Measurements from ENCODE around the gene MTG2. TPM values are rescaled to one million over a fixed set of nuclear protein-coding genes. Genes with fewer than 3 reads are reported as not detected.
A peak's percentile ranks its signal among the peaks of the same experiment; 100 is the strongest.

Gene MTG2
- total and polyA plus RNA-seq, 2 of the 13 experiments (the other 11 are each of a cell fraction or from before 2014, with no cell fraction given): 20.4 to 37.8 TPM

DNA sequence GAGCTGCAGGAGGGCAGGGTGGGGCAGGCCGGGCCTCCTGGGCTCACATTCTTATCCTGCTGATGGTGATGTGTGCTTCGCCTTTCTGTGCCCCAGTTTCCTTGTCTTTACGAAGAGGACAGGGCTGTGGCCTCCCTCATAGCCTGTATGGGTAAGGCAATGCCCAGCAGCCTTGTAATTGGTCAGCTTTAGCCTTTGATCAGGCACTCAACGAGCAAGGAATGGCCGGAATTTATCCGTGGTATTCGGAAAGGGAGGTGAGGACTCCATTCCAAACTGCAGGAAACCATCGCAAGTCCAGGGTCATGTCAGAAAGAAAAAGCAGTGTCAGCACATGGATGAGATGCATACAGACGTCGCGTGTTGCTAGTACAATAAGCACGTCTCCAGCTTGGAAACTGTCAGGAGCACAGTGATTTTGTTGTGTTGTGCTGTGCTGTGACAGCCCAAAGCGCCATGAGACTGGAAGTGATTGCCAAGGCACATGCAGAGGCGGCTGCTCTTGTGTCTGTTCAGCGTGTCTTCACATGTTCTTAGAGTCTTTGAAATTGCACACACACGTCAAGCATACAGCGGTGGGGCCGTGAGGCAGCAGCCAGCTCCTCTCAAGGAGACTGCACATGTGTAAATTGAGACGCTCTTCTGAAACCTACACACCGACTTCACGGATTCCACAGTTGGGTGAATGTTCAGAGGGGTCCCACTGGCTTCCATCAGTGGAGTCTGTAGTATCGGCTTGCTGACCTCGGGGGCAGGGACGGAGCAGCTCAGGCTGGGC, 33.1 kb upstream of the MTG2 start (continued):
- TF ChIP-seq ZSCAN31 (CRISPR knock-in tag; IDR thresholded peaks at IDR 0.05; ENCODE audit: low read depth): 0 out of 2 replicates have a peak, but pooled peaks have one; percentile 9
- TF ChIP-seq ZKSCAN5 (CRISPR knock-in tag; IDR thresholded peaks at IDR 0.05): peak; percentile 66; the same call in 1 of the 2 replicates
- TF ChIP-seq YY1 (IDR thresholded peaks at IDR 0.05; ENCODE audit: insufficient read depth, insufficient replicate concordance, low read depth, low read length): peak; percentile 18
- no peak for TF ChIP-seq ZNF33B (CRISPR knock-in tag; IDR thresholded peaks at IDR 0.05)
- TF ChIP-seq NRL (CRISPR knock-in tag; IDR thresholded peaks at IDR 0.05; ENCODE audit: borderline replicate concordance): peak; percentile 47; the same call in 1 of the 2 replicates
- 0 out of 2 replicates have a peak, but pooled peaks have one; percentile 54 for TF ChIP-seq HDAC1 (CRISPR knock-in tag; IDR thresholded peaks at IDR 0.05)
- no peak for TF ChIP-seq ZNF607 (CRISPR knock-in tag; IDR thresholded peaks at IDR 0.05; ENCODE audit: borderline replicate concordance)
- TF ChIP-seq, protein P1, sequence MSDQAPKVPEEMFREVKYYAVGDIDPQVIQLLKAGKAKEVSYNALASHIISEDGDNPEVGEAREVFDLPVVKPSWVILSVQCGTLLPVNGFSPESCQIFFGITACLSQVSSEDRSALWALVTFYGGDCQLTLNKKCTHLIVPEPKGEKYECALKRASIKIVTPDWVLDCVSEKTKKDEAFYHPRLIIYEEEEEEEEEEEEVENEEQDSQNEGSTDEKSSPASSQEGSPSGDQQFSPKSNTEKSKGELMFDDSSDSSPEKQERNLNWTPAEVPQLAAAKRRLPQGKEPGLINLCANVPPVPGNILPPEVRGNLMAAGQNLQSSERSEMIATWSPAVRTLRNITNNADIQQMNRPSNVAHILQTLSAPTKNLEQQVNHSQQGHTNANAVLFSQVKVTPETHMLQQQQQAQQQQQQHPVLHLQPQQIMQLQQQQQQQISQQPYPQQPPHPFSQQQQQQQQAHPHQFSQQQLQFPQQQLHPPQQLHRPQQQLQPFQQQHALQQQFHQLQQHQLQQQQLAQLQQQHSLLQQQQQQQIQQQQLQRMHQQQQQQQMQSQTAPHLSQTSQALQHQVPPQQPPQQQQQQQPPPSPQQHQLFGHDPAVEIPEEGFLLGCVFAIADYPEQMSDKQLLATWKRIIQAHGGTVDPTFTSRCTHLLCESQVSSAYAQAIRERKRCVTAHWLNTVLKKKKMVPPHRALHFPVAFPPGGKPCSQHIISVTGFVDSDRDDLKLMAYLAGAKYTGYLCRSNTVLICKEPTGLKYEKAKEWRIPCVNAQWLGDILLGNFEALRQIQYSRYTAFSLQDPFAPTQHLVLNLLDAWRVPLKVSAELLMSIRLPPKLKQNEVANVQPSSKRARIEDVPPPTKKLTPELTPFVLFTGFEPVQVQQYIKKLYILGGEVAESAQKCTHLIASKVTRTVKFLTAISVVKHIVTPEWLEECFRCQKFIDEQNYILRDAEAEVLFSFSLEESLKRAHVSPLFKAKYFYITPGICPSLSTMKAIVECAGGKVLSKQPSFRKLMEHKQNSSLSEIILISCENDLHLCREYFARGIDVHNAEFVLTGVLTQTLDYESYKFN (CRISPR knock-in tag; conservative IDR thresholded peaks at IDR 0.05): peak; percentile 63
- peak; percentile 43; the same call in 1 of the 2 replicates for TF ChIP-seq TCF7 (IDR thresholded peaks at IDR 0.05; ENCODE audit: low read depth)
- peak; percentile 68 for TF ChIP-seq NFYB (CRISPR knock-in tag; IDR thresholded peaks at IDR 0.05)
- TF ChIP-seq ZNF788 (CRISPR knock-in tag; IDR thresholded peaks at IDR 0.05; ENCODE audit: borderline replicate concordance): 0 out of 2 replicates have a peak, but pooled peaks have one; percentile 22
- TF ChIP-seq CREM (IDR thresholded peaks at IDR 0.05): no peak
- TF ChIP-seq CREM (CRISPR knock-in tag; IDR thresholded peaks at IDR 0.05): no peak
- 0 out of 2 replicates have a peak, but pooled peaks have one; percentile 1 for TF ChIP-seq ZNF550 (CRISPR knock-in tag; IDR thresholded peaks at IDR 0.05; ENCODE audit: borderline replicate concordance)
- 0 out of 2 replicates have a peak, but pooled peaks have one; percentile 37 for TF ChIP-seq LCORL (IDR thresholded peaks at IDR 0.05)
- TF ChIP-seq LCORL (CRISPR knock-in tag; IDR thresholded peaks at IDR 0.05): no peak
- TF ChIP-seq, protein P2, sequence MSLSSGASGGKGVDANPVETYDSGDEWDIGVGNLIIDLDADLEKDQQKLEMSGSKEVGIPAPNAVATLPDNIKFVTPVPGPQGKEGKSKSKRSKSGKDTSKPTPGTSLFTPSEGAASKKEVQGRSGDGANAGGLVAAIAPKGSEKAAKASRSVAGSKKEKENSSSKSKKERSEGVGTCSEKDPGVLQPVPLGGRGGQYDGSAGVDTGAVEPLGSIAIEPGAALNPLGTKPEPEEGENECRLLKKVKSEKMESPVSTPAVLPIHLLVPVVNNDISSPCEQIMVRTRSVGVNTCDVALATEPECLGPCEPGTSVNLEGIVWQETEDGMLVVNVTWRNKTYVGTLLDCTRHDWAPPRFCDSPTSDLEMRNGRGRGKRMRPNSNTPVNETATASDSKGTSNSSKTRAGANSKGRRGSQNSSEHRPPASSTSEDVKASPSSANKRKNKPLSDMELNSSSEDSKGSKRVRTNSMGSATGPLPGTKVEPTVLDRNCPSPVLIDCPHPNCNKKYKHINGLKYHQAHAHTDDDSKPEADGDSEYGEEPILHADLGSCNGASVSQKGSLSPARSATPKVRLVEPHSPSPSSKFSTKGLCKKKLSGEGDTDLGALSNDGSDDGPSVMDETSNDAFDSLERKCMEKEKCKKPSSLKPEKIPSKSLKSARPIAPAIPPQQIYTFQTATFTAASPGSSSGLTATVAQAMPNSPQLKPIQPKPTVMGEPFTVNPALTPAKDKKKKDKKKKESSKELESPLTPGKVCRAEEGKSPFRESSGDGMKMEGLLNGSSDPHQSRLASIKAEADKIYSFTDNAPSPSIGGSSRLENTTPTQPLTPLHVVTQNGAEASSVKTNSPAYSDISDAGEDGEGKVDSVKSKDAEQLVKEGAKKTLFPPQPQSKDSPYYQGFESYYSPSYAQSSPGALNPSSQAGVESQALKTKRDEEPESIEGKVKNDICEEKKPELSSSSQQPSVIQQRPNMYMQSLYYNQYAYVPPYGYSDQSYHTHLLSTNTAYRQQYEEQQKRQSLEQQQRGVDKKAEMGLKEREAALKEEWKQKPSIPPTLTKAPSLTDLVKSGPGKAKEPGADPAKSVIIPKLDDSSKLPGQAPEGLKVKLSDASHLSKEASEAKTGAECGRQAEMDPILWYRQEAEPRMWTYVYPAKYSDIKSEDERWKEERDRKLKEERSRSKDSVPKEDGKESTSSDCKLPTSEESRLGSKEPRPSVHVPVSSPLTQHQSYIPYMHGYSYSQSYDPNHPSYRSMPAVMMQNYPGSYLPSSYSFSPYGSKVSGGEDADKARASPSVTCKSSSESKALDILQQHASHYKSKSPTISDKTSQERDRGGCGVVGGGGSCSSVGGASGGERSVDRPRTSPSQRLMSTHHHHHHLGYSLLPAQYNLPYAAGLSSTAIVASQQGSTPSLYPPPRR (CRISPR knock-in tag; IDR thresholded peaks at IDR 0.05; ENCODE audit: borderline replicate concordance): no peak
- TF ChIP-seq TRIM22 (IDR thresholded peaks at IDR 0.05): no peak
- peak; percentile 21; the same call in 1 of the 2 replicates for TF ChIP-seq SALL1 (CRISPR knock-in tag; IDR thresholded peaks at IDR 0.05)
- 0 out of 2 replicates have a peak, but pooled peaks have one; percentile 19 for TF ChIP-seq HHEX (CRISPR knock-in tag; IDR thresholded peaks at IDR 0.05)
- peak; percentile 59 for TF ChIP-seq NFYC (CRISPR knock-in tag; IDR thresholded peaks at IDR 0.05)

Measured in HepG2 (cell line).